Urothelium cell line (cell line): ENCODE results near the gene NLRP5.

Experiments used
- DNase-seq: peaks from one replicate; pipeline ENCODE4 v3.0.0; 2011; ENCODE audit warnings: low spot score, mixed read lengths
- FAIRE-seq: peaks from 2 replicates; lab custom pipeline; 2011; peaks lifted over from hg19 to GRCh38; lab: Jason Lieb, UNC

Gene NLRP5

DNA sequence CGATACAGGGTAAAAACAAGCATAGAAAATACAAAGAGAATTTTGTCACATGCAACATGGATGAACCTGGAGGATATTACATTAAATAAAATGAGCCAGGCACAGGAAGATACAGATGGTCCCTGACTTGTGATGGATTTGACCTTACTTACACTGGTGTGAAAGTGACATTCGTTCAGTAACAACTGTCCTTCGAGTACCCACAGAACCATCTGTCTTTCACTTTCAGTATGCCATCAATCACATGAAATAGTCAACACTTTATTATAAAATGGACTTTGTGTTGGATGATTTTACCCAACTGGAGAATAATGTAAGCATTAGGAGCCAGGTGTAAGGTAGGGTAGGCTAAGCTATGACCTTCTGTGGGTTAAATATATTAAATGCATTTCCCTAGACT, 83.1 kb downstream of the NLRP5 start:
- DNase-seq (no peak), FAIRE-seq (no peak)

DNA sequence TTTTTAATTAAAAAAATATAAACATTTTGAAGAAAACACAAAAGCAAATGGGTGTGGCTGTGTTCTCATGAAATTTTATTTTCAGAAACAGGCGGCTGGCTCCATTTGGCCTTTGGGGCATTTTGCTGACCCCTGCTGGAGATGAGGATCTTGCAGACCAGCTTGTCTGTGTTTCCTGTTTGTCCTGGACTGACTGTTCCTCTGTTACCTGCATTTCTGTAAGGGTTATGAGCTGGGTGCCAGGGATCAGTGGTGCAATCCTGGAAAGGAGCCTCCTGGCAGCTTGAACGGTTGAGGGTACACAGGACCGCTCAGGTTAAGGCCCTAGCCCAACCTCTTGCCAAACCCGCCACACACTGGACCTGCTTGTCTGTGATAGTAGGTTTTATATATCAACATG, 84.6 kb downstream of the NLRP5 start:
- no peak for FAIRE-seq
- DNase-seq: no peak

DNA sequence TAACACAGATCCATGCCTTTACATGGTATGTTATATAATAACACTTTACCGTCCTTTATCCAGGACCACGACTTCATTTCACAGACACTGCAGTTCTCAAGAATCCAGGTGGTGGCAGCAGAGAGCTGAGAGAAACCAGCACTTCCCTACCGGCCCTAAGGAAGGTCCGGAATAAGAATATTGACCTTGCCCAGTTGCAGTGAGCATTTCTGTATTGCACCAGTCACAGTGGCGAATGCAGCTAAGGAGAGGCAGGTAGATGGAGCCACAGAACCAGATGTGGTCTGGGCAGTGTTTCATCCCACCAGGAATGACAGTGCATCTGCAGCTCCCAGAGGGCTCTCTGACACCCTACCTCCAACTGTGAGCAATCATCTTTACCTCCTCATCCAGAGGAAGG, 89.9 kb downstream of the NLRP5 start:
- DNase-seq (peak; percentile 58), FAIRE-seq (no peak)

DNA sequence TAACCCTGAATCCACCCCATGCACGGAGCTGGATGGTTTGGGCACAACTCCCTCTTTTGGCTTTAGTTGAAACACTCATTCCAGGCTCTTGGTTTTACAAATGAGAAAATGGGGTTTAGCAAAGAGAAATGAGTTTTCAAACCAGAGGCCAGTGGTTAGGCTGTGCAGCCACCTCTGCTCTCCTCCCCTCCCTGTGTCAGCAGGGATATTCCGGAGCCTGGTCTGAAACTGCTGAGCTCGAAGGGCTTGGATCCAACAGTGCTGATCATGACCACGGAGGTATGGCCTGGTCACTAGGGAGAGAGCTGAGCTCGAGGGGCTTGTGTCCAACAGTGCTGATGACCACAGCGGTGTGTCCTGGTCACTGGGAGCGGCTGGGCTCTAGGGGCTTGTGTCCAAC, 93.0 kb downstream of the NLRP5 start:
- no peak for DNase-seq
- no peak for FAIRE-seq

DNA sequence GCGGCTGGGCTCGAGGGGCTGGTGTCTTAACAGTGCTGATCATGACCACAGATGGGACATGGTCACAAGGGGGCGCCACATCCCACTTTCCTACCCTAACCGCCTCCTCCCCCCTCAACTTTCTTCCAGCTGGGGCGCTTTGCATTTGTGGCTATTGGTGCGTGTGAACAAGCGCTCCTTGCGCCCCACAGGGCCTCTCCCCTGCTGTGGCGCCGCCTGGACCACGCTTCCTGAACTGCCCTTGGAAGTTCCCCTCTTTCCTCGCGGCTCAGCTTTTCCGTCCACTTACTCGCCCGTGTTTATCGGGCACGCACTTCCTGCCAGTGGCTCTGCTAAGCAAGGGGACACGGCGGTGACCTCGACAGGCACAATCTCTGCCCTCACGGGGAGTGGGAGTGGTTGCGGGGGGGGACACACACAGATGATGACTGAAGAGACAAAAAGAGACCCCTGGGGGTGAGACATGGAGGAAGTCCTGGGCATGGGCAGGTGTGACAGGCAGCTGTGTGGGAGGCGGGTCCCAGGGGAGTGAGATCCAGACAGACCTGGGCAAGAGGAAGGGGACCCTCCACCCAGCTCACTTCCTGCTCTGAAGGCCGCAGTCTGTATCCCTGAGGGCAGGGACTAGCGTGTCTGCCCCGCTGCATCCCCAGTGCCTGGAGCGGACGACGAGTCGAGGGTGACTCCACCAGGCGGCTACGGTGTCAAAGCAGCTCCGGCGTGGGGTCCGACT, 94.3 kb downstream of the NLRP5 start:
- no peak for FAIRE-seq
- DNase-seq: peak; percentile 25

DNA sequence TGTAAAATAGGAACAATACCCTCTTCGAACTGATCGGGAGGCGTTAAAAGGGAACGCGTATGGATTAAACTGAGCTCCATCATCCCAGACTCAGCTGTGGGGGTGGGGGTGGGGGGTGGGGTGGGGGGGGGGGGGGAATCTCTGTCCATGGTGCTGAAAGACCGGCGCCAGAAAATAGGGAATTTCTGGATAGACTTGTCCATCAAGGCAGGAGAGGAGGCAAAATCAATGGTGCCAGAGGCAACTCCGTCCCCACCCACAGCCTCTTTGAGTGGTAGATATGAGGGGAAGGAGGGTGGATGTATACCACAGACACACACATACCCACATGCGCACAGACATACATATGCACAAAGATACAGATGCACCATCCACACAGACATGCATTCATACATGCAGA, 97.1 kb downstream of the NLRP5 start:
- peak; percentile 37 for FAIRE-seq

DNA sequence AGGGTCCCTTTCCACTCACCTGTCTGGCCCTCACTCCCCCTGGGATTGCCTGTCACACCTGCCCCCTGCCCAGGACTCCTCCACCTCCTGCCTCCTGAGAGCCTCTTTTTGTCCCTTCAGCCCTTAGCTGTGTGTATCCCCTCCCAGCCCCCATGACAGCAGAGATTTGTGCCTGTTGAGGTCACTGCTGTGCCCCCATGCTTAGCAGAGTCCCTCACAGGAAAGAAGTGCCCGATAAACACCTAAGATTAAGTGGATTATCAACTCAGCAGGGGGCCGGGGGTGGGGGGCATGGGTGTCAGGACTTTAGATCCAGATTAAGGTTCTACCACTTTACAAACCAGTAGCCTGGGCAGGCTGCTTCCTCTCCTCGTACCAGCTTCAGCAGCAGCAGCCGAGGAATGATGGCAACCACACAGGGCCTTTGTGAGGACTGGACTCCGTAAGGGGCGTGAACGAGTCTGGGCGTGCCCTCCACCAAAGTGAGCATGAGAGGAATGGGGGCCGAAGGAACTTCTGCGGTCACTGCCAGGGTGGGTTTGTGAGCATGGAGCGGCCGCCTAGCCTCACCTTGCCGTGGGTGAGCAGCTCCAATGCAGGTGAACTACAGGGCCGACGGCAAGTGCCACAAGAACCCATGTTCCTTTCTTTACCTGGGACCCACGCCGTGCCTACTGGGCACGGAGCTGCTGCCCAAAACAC, 98.4 kb downstream of the NLRP5 start:
- FAIRE-seq: no peak
- no peak for DNase-seq

More for the DNA sequence above, 97.1 kb downstream of the NLRP5 start:
- DNase-seq: peak; percentile 23

DNA sequence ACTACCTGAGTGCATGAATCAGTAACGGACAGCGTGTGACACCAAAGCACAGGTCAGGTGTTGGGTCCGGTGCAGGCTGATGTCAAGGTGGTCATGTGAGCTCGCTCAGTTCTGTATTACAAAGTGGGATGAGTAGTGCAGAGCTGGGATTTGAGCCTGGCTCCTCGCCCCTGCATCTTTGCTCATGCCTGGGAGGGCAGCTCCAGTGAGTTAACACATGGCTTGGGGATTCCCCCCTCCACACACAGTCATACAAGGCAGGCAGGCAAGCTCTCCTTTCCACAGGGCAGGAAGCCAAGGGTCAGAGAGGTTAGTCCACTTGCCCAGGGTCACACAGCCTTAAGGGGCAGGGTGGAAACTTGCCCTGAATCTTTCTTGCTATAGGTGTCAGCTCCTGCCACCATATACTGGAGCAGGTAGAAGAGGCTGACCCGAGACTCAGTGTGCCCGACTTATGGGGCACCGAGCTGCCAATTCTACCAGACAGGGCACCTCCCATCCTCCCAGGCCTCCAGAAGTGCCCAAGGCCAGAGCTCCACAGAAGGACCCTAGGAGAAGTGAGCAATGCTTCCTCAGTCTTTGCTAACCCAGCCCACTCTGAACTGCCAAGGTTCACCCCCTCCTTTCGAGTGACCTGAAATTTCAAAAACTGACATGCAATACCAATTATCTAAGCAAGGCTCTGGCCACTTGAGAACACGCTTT, 99.1 kb downstream of the NLRP5 start:
- FAIRE-seq (no peak), DNase-seq (no peak)

- FAIRE-seq (no peak), DNase-seq (no peak)
Measured at GRCh38 chr19:56086671-56087430, 100.3 kb downstream of the NLRP5 start.

- FAIRE-seq (no peak), DNase-seq (no peak)
Measured at GRCh38 chr19:56087647-56088496, 101.3 kb downstream of the NLRP5 start.

GRCh38 chr19:56088497-56089215, 102.1 kb downstream of the NLRP5 start:
- FAIRE-seq (no peak), DNase-seq (no peak)

DNA sequence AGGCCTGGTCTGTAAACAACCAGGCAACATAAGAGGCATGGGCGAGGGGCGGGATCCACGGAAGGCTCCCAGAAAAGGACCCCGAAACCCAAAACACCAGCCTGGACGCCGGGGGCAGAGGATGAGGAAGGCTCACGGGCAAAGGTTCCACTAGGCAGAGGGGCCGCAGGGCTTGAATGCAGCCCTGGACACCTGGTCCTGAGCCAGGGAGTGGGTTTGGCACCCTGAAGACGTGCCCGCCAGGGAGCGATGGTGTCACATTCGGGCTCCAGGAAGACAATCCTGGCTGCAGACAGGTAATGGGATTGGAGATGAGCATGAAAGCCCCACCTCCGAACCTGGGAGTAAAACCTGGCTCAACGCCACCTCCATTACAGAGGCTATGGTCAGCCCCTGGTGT, 102.8 kb downstream of the NLRP5 start:
- FAIRE-seq (no peak), DNase-seq (no peak)

- DNase-seq: no peak
Measured at GRCh38 chr19:56091066-56091490, 104.5 kb downstream of the NLRP5 start.

GRCh38 chr19:56091751-56092546, 105.4 kb downstream of the NLRP5 start:
- FAIRE-seq (no peak), DNase-seq (no peak)

More at GRCh38 chr19:56091066-56091490, 104.5 kb downstream of the NLRP5 start:
- FAIRE-seq: no peak

GRCh38 chr19:56092685-56093631, 106.4 kb downstream of the NLRP5 start:
- no peak for DNase-seq
- no peak for FAIRE-seq

DNA sequence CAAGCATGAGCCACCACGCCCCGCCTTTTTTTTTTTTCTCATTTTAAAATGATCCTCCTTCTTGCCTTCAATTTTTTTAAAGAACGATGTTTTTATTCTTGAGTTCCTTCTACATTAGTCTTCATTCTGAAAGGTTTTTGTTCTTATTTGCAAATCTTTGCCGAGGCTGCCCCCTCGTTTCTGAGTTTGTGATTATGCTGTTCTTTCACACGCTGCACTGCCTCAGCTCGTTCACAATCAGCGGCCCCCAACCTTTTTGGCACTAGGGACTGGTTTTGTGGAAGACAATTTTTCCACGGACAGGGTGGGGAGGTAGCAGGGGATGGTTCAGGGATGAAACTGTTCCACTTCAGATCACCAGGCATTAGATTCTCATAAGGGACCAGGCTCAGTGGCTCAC, 107.9 kb downstream of the NLRP5 start:
- DNase-seq (no peak), FAIRE-seq (no peak)

- DNase-seq (no peak), FAIRE-seq (no peak)
Measured at GRCh38 chr19:56096665-56097064, 110.1 kb downstream of the NLRP5 start.

DNA sequence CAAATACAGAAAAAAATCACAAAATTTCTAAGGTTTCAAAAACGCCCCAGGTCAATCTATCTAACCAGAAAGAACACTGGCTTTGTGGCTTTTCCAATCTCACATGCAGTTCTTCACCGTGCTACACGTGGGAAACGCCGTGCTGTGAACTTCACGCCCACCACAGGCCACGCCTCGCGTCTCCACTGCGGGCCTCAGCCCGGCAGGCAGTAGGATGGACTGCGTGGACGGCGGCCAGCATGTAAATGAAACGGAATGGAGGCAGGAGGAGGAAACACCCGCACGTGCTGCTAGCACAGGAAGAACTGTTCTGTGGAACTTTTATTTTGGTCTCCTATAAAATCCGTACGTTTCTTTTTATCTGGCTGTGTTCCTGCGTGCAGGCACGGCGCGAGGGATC, 110.7 kb downstream of the NLRP5 start:
- DNase-seq (no peak), FAIRE-seq (no peak)
